Activated CD4-positive, alpha-beta T cell treated with anti-CD3 and anti-CD28 coated beads for 4 hours (primary cell): ENCODE measurements around the gene GPC5.
"Not testable (repeated sequence)": the region's sequence is repeated elsewhere in the genome, so short reads cannot be mapped to it uniquely, and the experiment has no call there.

Source experiments
- DNase-seq, 2 donors: peaks; one replicate each; pipeline ENCODE4 v3.0.0-alpha.2; 2020

Gene GPC5

DNA sequence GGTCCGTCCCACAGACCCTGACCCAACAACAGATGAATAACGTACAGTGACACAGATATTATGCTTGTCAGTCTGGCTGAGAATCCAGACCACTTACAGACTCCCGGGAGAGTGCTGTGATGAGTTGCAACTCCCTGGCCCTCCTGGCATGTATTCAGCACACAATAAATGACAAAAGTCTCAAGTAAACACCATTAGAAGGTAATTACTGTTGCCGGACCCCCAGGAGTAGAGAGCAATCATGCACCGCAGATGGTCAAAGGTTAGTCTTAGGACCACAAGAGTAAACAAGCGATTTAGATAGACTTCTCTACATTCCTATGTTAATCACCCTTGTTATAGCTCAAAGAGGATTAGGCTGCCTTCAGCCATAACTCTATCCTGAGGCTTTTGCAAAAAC, 1101.8 kb downstream of the GPC5 start:
- DNase-seq, result no peak

DNA sequence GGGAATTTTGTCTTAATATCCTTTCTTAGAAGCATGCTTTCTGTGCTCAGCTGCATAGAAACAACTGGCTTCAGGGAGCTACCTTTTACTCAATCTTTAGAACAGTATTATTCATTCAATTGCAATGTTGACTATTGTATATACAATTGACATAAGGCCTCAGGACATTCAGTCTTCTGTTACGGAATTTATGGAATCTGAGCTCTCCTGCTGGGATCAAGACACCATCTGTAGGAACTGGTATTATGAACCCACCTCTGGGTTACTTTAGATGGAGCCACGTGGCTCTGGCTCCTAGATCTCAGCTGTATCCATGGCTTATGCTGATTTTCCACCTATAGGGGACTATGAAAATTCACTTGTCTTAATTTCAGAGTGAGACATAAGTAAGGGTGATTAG, 1112.0 kb downstream of the GPC5 start:
- DNase-seq, result no peak

DNA sequence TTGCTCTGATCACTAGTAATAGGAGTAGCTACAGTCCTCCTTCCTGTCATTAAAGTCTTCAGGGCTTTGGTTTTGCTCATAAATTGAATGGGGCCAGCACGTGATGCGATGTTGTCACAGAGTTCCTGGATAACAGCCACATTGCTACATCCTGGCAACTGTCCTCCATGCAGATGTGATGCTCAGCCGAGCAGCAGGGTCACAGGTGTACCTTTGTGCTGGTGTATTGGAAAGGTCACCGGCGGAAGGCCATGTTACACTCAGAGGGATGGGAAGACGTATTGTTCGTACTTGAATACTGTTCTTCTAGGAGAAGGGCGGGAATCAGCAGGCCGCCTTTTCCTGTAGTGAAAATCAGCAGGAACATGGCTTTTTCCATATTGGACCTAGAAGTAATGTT, 1114.4 kb downstream of the GPC5 start:
- no peak for DNase-seq

DNA sequence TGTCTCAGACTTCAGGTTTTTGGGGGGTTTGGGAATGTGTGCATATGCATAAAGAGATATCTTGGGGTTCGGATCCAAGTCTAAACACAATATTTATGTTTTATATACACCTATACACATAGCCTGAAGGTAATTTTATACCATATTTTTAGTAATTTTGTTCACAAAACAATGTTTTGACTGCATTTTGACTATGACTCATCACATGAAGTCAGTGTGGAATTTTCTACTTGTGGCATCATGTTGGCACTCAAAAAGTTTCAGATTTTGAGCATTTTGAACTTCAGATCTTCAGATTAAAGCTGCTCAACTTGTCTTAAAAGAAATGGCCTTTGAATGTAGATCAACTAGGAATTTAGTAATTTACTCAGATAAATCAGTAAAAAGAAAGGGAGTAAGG, 1115.3 kb downstream of the GPC5 start:
- DNase-seq, result no peak

DNA sequence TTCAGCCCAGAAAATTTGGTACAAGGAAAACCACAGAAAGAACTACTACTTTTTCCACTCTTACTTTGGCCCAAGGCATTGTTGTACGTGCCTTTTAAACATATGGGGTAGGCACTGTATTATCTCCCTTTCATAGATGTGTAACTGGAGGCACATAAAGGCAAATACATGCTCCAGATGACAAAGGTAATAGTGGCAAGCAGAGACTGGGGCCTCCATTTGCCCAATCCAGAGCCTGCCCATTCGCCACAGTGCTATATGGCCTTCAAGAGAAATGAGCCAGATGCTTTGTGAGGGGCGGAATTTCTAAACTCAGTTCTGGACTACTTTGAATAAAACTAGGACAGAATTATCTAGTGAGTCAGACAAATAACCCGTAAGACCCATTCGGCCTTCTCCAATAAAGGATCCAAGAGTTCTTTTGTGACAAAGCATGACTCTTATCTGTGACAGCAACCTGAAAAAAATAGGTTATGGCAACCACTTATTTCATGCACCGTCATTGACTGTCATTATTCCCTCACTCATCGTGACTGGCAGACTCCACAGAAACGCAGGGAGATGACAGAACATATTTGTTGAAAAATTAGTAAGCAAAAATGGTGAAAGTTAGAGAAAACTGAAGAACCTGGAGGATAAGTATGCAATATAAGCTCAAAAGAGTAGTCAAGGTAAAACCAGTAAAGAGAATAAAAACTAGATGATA, 1116.2 kb downstream of the GPC5 start:
- no peak for DNase-seq

DNA sequence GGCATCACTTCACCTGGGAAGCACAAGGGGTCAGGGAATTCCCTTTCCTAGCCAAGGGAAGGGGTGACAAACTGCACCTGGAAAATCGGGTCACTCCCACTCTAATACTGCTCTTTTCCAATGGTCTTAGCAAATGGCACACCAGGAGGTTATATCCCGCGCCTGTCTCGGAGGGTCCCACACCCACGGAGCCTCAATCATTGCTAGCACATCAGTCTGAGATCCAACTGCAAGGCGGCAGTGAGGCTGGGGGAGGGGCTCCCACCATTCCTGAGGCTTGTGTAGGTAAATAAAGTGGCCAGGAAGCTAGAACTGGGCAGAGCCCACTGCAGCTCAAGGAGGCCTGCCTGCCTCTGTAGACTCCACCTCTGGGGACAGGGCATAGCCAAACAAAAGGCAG, 1118.5 kb downstream of the GPC5 start:
- not testable (repeated sequence) for DNase-seq

DNA sequence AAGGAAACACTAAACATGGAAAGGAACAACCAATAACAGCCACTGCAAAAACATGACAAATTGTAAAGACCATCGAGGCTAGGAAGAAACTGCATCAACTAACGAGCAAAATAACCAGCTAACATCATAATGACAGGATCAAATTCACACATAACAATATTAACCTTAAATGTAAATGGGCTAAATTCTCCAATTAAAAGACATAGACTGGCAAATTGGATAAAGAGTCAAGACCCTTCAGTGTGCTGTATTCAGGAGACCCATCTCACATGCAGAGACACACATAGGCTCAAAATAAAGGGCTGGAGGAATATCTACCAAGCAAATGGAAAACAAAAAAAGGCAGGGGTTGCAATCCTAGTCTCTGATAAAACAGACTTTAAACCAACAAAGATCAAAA, 1120.2 kb downstream of the GPC5 start:
- not testable (repeated sequence) for DNase-seq

DNA sequence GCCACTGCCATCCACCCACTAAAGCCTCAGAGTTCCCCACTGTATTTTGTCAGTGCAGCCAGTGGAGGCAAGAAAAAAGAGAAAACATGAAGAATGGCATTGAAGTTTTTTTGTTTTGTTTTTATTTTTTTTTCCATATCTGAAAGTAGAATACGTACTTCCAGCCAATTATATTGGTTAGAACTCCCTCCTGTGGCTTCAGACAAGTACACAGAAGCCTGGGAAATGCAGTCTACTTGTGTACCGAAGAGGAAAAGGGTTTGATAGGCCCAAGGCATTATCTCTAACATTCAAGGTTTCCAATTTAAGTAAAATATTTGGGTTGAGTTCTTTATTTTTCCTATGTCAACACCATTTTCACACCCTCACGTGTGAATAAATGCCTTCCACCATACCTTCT, 1131.9 kb downstream of the GPC5 start:
- DNase-seq, result no peak

DNA sequence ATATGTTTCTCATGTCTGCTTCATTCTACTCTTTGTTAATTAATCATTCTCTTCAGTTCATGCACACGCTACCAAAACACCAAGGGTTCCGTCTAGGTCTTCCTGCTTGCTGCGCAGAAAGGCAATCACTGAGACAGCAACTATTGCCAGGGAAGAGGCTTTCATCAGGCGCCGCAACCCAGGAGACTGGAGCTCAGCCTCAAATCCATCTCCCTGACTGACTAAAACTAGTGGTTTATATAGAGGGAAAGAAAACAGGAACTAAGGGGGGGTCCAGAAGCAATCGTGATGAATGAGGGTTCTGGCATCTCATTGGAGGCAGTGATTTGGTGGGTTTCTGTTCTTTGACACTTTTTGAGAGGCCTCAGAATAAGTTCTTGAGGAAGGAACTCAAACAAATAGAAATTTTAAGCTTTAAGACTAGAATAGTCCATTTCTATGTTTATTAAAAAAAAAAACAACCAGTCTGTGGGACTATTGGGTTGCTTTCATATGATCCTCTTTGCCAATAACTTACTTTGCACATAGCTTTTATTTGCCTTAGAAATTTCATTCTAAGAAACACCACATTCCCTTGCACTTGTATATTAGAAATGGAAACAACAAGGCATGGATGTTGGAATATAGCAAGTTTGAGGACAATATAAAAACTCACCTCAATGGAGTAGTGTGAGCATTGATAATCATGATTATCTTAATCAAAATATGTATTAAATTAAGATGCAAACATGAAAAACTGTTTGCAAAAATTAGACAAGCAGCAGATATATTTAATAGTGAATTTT, 1137.0 kb downstream of the GPC5 start:
- no peak for DNase-seq

DNA sequence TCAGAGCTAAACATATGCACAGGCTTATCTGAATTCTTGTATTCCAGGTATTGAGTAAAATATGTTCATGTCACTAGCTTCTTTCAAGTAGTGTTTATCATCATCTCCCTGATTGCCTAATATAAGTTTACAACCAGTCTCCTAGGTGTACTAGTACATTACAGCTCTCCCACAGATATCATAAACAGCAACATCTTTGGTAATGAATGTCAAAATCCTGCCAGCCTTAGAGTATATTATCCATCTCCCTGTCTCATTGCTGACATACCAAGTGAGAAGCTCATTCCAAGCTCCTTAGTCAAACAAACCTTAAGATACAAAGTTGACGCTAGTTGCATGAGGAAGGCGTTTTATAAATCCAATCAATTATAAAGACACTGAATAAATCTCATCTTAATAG, 1139.0 kb downstream of the GPC5 start:
- no peak for DNase-seq

DNA sequence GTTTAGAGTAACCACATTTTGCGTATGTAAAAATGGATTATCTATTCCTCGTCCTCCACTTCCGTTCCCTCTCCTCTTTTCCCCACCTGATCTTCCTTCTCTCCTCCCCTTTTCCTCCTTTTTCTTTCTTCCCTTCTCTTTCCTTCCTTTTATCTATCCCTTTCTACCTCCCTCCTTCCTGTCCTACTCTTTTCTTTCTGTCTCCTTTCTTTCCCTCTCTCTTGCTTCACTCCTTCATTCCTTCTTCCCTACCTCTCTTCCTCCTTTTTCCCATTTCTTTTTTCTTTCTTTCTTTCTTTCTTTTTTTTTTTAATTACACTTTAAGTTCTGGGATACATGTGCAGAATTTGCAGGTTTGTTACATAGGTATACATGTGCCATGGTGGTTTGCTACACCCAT, 1139.7 kb downstream of the GPC5 start:
- no peak for DNase-seq

DNA sequence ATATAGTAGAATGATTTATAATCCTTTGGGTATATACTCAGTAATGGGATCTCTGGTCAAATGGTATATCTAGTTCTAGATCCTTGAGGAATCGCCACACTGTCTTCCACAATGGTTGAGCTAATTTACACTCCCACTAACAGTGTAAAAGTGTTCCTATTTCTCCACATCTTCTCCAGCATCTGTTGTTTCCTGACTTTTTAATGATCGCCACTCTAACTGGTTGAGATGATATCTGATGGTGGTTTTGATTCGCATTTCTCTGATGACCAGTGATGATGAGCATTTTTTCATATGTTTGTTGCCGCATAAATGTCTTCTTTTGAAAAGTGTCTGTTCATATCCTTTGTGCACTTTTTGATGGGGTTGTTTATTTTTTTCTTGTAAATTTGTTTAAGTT, 1140.7 kb downstream of the GPC5 start:
- not testable (repeated sequence) for DNase-seq

DNA sequence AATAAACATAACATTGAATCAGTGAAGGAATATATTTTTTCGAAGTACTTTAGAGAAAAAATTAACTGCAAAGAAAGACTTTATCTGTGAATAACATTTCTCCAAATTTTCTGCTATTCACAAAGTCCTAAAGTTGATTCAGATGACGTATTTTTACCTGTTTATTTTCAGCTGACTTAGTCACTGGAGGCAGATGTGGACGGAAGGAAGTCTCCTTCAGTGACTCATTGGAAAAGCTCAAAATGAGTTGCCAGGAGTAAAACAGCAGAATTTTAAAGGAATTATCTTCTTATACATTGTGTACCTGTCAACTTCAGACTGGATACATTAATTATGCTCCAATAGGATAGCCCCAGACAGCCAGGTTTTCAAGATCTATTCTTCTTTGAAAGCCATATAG, 1148.8 kb downstream of the GPC5 start:
- DNase-seq, result no peak

DNA sequence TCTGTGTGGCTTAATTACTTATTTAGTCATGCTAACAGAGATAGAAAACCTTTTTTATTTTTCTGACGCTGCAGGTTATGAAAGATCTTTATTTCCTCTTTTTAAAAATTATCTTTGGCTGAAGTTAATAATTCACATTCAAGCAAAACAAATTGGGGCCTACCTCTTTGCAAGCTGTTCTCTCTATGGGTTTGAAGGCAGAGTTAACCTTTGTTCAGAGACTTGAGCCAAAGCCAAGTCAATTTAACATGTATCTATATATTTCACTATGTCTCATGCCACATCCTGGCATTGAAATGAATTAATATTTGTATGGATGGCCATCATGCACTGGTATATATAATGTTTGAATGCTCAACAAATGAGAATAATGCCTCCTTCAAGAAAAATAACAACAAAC, 1150.9 kb downstream of the GPC5 start:
- no peak for DNase-seq

DNA sequence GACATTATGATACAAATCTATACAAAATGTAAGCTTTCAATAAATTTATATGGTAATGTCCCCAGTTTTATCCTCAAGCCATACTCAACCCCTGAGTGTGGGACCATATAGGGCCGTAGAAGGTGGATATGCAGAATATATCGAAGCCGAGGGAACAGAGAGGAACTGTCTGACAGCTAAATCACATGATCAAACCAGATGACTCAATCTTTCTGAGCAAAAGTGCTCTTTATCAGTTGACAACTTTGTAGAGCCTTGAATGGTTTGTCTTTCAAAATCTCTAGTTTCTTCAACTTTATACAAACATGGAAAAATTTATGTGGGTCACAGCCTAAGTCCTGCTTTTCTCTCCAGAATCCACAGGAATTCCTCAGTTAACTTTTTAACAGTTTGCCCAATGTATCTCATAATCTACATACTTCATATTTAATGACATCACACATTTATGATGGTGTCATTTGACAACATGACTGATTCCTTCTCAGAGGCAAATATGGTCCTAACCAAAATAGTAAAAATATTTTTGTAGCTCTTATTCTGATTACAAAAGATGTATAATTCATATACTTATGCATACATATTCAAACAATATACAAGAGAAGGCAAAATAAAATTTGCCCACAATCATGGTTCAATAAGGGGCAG, 1155.2 kb downstream of the GPC5 start:
- no peak for DNase-seq

DNA sequence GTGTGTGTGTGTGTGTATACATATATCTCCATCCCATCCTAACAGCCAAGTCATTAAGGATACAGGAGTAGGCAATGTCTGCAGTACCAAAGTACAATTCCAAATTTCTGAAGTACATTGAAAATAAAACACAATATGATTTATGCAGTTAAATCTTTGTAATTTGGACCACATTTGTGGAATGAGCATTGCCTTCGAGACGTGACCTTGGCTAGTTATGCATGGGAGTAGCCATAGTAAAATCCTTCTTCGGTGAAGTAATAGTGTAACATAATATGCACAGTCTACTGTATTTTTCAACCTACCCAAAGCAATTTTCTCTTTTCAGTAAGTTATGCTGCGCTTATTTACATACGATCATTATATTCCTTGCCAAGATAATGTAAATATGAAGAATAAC, 1162.5 kb downstream of the GPC5 start:
- DNase-seq, result no peak

DNA sequence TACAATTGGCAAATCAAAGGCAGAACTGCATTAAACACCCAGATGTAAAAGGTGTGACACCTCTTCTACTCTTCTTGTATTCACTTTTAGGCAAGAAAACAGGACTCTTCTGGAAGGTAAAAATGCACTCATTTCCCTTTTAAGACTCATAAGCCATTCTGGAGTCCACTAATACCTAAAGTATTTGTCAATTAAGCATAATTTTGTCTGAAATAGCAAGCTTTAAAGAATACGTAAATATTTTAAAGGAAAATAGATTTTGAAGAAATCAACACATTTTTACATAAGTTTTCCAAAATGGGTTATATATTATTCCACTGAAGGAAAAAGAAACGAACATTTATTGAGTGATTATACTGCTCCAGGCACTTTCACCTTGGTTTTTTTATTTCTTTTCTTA, 1166.5 kb downstream of the GPC5 start:
- DNase-seq, result no peak

DNA sequence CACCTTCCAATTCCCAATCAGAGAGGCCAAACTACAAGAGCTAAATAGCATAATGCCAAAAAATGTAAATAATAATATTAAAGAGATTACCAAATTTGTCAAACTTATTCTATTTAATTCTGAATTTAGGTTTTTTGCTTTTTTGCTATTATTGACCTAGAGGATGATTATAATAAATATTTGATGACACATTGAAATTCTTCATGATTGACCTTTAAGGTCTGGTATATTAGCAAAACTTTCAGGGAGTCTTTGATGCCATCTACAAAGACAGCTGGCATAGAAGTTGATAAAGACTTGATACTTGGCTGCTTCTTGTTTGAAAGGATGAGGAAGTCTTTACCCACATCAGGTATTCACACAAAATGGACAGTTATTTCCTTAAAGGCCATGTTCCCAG, 1168.3 kb downstream of the GPC5 start:
- no peak for DNase-seq

DNA sequence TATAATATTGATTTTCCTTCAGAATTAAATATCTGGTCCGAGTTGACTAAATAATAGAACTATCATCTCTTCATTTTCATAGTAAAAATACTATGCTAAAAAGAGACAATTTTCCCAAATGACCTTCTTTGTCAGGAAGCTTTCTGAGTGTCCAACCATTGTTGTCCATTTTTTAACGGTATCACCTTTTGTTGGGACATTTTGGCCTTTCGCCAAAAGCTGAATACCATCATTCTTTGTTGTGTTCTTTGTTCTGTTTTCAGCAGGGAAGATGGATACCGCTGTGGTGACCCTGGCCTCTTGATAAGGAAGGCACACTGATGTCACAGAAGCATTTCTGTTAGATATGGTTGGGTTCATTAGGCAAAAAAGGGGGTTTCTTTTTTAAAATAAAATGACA, 1173.8 kb downstream of the GPC5 start:
- DNase-seq, result no peak

DNA sequence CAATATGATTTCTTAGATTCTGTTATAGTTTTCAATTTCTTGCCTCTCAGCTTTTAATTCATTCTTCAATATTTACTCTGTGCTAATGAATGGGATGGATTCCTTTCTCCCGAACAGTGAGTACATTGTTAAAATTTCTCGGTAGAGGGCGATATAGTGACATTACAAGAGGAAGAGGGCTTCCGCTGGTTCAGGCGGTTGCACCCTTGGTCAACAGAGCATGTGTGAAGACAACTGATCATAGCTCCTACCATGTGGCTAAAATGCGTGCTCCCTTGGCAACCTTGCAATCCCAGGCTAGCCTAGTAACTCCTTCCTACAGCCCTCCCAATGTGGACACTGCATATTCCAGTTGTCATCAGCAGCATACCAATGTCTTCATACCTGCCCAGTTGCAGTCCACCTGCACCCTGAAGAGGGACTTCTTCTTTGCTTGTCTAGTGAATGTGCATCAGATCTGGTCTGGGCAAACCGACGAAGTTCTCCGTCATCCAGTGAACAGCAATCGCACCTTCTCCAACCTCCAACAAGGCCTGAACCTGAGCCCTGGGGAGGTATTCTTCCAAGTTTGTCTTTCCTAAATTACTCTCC, 1175.1 kb downstream of the GPC5 start:
- no peak for DNase-seq

DNA sequence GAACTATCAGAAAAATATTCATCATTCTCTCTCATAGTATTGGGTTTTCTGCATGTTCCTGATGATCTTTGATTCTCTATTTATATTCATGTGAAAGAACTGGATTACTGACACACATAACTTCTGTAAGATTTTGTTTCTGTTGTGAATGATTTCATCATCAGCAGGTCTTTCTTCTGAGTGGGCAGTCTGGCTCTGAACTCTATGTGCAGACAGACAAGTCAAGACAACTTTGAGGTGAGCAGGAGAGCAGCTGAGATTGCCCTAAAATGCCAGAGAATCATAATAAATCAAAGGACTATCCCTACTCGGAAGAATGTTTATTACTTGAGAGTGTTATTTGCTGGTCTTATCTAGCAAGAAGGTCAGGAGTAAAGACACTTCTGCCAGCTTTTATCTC, 1176.1 kb downstream of the GPC5 start:
- DNase-seq, result no peak

DNA sequence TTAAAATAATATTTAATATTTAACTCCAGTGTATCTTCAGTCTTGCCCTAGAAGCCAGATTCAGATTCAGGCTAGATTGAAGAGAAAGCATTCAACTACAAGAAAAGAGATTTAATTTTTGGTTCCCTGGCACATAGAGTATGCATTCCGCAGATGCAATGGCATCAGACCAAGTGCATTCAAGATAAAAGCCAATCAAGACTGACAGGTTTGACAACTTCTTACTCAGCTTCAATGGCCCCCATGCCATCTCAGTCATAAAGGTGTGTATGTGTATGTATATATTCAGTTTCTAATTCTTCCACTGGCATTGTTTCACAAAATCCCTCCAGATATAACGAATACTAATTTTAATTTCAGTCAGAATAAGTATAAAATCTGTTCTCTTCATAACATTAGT, 1177.4 kb downstream of the GPC5 start:
- DNase-seq, result no peak

DNA sequence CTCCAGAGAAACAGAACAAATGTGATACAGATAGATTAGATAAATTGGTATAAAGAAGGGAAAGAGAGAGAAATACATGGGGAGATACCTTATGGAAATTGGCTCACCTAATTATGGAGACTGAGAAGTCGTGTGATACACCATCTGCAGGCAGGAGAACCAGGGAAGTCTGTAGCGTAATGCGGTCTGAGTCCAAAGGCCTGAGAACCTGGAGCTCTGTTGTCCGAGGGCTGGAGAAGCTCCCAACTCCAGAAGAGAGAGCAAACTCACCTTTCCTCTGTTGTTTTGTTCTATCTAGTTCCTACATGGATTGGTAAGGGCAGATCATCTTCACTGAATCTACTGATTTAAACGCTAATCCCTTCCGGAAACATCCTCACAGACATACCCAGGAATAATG, 1179.9 kb downstream of the GPC5 start:
- no peak for DNase-seq

DNA sequence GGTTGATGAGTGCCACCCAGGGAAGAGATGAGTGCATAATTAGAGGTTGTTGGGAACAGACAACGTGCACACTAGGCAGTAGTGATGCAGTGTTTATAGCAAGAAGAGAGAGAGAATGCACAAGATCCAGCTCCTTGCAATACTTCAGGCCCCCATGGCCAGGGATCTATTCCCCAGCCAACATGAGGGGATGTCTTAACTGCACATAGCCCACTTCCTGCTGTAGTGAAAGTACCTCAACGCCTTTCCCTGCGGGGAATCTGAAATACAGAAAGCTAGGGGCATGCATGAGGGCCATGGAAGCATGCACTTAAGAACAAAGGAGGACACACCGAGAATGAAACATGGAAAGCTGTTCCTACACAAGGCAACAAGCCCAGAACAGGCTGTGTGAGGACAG, 1191.5 kb downstream of the GPC5 start:
- DNase-seq, result no peak
